ENCODE data around the gene ZSCAN9.
A peak's percentile ranks its signal among the peaks of the same experiment; 100 is the strongest.

Gene ZSCAN9

DNA sequence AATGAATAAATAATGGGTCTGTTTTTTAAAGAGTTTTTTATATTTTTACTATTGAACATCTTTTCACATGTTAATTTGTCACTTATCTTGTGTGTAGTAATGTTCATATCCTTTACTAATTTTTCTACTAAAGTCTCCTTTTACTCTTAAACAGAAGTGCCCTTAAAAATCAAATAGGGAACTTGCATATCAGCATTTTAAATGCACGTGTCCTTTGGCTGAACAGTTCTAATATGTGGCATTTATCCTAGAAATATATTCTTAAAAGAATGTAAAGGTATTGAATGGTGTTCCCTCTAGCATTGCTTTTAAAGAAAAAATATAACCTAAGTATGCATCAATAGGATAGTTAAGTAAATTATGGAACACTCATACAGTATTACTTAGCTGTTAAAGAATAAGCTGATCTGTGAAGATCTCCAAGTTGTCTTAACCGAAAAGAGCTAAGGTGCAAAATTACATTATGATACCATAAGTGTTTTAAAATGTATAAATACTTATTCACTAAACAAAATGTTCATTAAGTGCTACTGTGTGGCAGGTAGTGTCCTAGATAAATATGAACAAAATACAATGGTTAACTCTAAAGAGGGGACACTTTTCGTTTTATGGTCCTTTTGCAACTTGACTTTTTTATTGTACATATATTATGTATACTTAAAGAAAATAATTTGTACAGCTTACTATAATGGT lies 55.7 kb downstream of the ZSCAN9 start:
- Histone ChIP-seq H3K36me3 (ENCODE audit: insufficient read depth, low read length) (peaks cover 35% of the 10 kb centered on the region), H3K27ac (ENCODE audit: low read length) (peak overlapping the region; percentile 12; the same call in 1 of the 2 replicates), H2AFZ (ENCODE audit: low read depth, low read length) (peak overlapping the region; percentile 95), H3K9ac (ENCODE audit: low read depth, low read length) (peak overlapping the region; percentile 66), H3K4me1 (ENCODE audit: insufficient read depth, low read length) (peaks cover 44% of the 10 kb centered on the region), H3K9me3 (ENCODE audit: insufficient read depth, low read length, severe bottlenecking) (no peaks in the 10 kb centered on the region), H3K4me2 (ENCODE audit: insufficient read depth, low read length) (peak overlapping the region; percentile 95), H3K4me3 (ENCODE audit: low read depth in 1 of 2, low read length in 2 of 2) (peak overlapping the region; percentile 69; a peak in 3 of 4 replicates), H3K27me3 (ENCODE audit: insufficient read depth, low read length, poor library complexity) (no peaks in the 10 kb centered on the region), H4K20me1 (ENCODE audit: insufficient read depth, low read length) (no peaks in the 10 kb centered on the region), H3K79me2 (ENCODE audit: insufficient read depth, low read length) (peaks cover 22% of the 10 kb centered on the region)
- ATAC-seq (ENCODE audit: insufficient read depth, low read depth) (no peak), DNase-seq (no peak)
- no peak for TF ChIP-seq EZH2 (IDR thresholded peaks at IDR 0.05; ENCODE audit: borderline replicate concordance, low read depth, low read length, severe bottlenecking)
- TF ChIP-seq, protein P1, sequence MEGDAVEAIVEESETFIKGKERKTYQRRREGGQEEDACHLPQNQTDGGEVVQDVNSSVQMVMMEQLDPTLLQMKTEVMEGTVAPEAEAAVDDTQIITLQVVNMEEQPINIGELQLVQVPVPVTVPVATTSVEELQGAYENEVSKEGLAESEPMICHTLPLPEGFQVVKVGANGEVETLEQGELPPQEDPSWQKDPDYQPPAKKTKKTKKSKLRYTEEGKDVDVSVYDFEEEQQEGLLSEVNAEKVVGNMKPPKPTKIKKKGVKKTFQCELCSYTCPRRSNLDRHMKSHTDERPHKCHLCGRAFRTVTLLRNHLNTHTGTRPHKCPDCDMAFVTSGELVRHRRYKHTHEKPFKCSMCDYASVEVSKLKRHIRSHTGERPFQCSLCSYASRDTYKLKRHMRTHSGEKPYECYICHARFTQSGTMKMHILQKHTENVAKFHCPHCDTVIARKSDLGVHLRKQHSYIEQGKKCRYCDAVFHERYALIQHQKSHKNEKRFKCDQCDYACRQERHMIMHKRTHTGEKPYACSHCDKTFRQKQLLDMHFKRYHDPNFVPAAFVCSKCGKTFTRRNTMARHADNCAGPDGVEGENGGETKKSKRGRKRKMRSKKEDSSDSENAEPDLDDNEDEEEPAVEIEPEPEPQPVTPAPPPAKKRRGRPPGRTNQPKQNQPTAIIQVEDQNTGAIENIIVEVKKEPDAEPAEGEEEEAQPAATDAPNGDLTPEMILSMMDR (IDR thresholded peaks at IDR 0.05; ENCODE audit: borderline replicate concordance, extremely low read depth, low read length, poor library complexity, severe bottlenecking), result no peak

DNA sequence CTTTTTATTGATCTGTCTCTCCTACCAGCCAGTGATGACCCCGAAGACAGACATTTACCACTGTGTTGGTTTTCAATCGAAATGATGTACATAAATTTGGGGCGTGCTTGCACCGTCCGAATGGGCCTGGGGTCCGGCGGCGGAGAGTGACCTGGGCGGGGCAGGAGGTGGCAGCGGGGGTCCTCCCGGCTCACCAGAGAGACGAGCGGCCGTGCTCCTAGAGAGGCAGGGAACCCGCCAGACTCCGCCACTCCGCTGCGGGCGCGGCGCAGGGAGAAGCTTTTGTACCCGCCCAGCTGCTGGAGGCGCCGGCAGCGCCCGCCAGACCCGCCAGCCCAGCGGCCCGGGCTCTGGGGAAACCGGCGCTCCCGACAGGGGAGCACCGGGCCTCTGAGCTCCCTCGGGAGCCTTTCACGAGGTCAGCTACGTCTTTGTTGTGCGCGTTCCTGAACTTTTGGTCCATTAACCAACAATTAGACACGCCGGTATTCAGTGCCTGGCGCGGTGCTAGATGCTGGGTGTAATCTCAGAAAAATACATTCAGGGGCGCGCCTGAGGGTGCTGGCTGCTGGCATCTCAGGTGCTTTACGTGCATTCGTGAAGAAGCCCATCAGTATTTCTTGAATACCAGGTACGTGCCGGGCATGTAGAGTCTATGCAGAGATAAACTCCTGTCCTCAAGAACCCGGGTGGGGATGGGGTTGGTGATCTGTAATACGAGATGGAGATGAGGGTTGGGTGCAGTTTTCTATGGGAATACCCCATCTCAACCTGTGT lies 56.4 kb downstream of the ZSCAN9 start, which contains the start of gene PGBD1:
Gene PGBD1 (plus strand): TSS at position 285 of the 777 bp plus-strand sequence. CDS start 2,242 bp downstream, outside the sequence.
- Histone ChIP-seq H3K4me3 (ENCODE audit: low read depth in 1 of 2, low read length in 2 of 2) (peak within 1 kb of the TSS; percentile 69), H3K36me3 (ENCODE audit: insufficient read depth, low read length) (peaks cover 34% of the 10 kb centered on the region), H2AFZ (ENCODE audit: low read depth, low read length) (peak within 1 kb of the TSS; percentile 95), H3K79me2 (ENCODE audit: insufficient read depth, low read length) (peaks cover 22% of the 10 kb centered on the region), H3K27me3 (ENCODE audit: insufficient read depth, low read length, poor library complexity) (no peaks in the 10 kb centered on the region), H3K27ac (ENCODE audit: low read length) (peak within 1 kb of the TSS; percentile 62), H3K9ac (ENCODE audit: low read depth, low read length) (peak within 1 kb of the TSS; percentile 66), H3K9me3 (ENCODE audit: insufficient read depth, low read length, severe bottlenecking) (no peaks in the 10 kb centered on the region), H3K4me1 (ENCODE audit: insufficient read depth, low read length) (peaks cover 44% of the 10 kb centered on the region), H4K20me1 (ENCODE audit: insufficient read depth, low read length) (no peaks in the 10 kb centered on the region), H3K4me2 (ENCODE audit: insufficient read depth, low read length) (peak within 1 kb of the TSS; percentile 95)
- TF ChIP-seq, protein P1 (IDR thresholded peaks at IDR 0.05; ENCODE audit: borderline replicate concordance, extremely low read depth, low read length, poor library complexity, severe bottlenecking), result peak; percentile 23
- TF ChIP-seq EZH2 (IDR thresholded peaks at IDR 0.05; ENCODE audit: borderline replicate concordance, low read depth, low read length, severe bottlenecking), result no peak
- peak; percentile 84 for DNase-seq
- ATAC-seq (ENCODE audit: insufficient read depth, low read depth), result peak; percentile 97

DNA sequence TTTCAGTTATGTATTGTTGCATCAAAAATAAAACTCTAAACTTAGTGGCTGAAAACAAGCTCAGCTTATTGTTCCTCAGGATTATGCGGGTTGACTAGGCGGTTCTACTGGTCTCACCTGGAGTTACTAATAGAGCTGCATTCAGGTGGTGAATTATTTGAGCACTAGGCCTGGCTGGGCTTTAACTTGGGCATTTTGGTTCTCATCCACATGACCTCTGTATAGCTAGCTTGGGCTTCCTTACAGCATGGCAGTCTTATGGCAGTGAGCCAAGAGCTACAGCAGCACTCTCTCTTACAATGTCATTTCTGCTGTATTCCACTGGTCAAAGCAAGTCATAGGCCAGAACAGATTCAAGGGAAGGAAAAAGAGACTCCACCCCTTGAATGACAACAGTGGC lies 57.9 kb downstream of the ZSCAN9 start:
- Histone ChIP-seq H3K9ac (ENCODE audit: low read depth, low read length) (no peak overlapping the region), H3K9me3 (ENCODE audit: insufficient read depth, low read length, severe bottlenecking) (no peaks in the 10 kb centered on the region), H3K27ac (ENCODE audit: low read length) (no peak overlapping the region), H3K4me1 (ENCODE audit: insufficient read depth, low read length) (peaks cover 44% of the 10 kb centered on the region), H3K36me3 (ENCODE audit: insufficient read depth, low read length) (peaks cover 40% of the 10 kb centered on the region), H4K20me1 (ENCODE audit: insufficient read depth, low read length) (no peaks in the 10 kb centered on the region), H2AFZ (ENCODE audit: low read depth, low read length) (no peak overlapping the region), H3K4me2 (ENCODE audit: insufficient read depth, low read length) (peak overlapping the region; percentile 95), H3K4me3 (ENCODE audit: low read depth in 1 of 2, low read length in 2 of 2) (peak overlapping the region in 1 of 2 experiments; percentile 69; a peak in 2 of 4 replicates), H3K27me3 (ENCODE audit: insufficient read depth, low read length, poor library complexity) (no peaks in the 10 kb centered on the region), H3K79me2 (ENCODE audit: insufficient read depth, low read length) (peaks cover 22% of the 10 kb centered on the region)
- ATAC-seq (ENCODE audit: insufficient read depth, low read depth), result no peak
- no peak for TF ChIP-seq EZH2 (IDR thresholded peaks at IDR 0.05; ENCODE audit: borderline replicate concordance, low read depth, low read length, severe bottlenecking)
- TF ChIP-seq, protein P1 (IDR thresholded peaks at IDR 0.05; ENCODE audit: borderline replicate concordance, extremely low read depth, low read length, poor library complexity, severe bottlenecking), result no peak
- peak; percentile 9 for DNase-seq

Data from DND-41 (cell line).